GM10266 (cell line): ENCODE data around the gene TARS3.
"Not testable (repeated sequence)": the region's sequence is repeated elsewhere in the genome, so short reads cannot be mapped to it uniquely, and the experiment has no call there.

Experiments
- DNase-seq: peaks from one replicate; pipeline ENCODE4 v3.0.0; 2012; ENCODE audit errors: extremely low spot score
- CTCF ChIP-seq: IDR thresholded peaks from 2 replicates; pipeline ENCODE4 v1.5.1; 2012; ENCODE audit warnings: mild to moderate bottlenecking, low read depth; ENCODE audit not compliant: control insufficient read depth, insufficient read depth; ENCODE audit errors: missing control alignments

The TARS3 gene

GRCh38 chr15:101723874-101724674 lies at the start of gene TARS3:
Gene TARS3 (minus strand): TSS chr15:101724473. CDS start chr15:101724387, 86 bp downstream.
- peak; percentile 96 for DNase-seq
- no peak for TF ChIP-seq CTCF

- no peak for DNase-seq
- TF ChIP-seq CTCF: peak; percentile 42
Measured at GRCh38 chr15:101773496-101774100, 49.3 kb upstream of the TARS3 start.

- DNase-seq: no peak
- no peak for TF ChIP-seq CTCF
Measured at GRCh38 chr15:101772921-101773320, 48.6 kb upstream of the TARS3 start.

- DNase-seq: not testable (repeated sequence)
Measured at GRCh38 chr15:101767083-101767640, 42.9 kb upstream of the TARS3 start.

GRCh38 chr15:101765772-101766456 lies 41.6 kb upstream of the TARS3 start:
- TF ChIP-seq CTCF: no peak
- DNase-seq: no peak

GRCh38 chr15:101765340-101765671 lies 41.0 kb upstream of the TARS3 start:
- not testable (repeated sequence) for DNase-seq

GRCh38 chr15:101764669-101765339 lies 40.5 kb upstream of the TARS3 start:
- not testable (repeated sequence) for DNase-seq

- not testable (repeated sequence) for DNase-seq
Measured at GRCh38 chr15:101746716-101747082, 22.4 kb upstream of the TARS3 start.

- not testable (repeated sequence) for DNase-seq
Measured at GRCh38 chr15:101734837-101735236, 10.6 kb upstream of the TARS3 start.

- no peak for DNase-seq
- TF ChIP-seq CTCF: no peak
Measured at GRCh38 chr15:101733545-101733944, 9.3 kb upstream of the TARS3 start.
